Loucy (cell line): Measurements from ENCODE around the gene PRELID1.
A peak's percentile ranks its signal among the peaks of the same experiment; 100 is the strongest.

Experiments
- H2AFZ ChIP-seq: fragments of 200-600 bp; sonication (generic); 2 replicates; pipeline ENCODE4 v1.6.0; 2016; ENCODE audit warnings: antibody characterized with exemption, mild to moderate bottlenecking, low read length, moderate library complexity
- H3F3A ChIP-seq: fragments of 200-600 bp; 2 replicates; pipeline ENCODE4 v1.6.0; 2016; ENCODE audit warnings: antibody characterized with exemption, low read depth, mild to moderate bottlenecking
- H3K27me3 ChIP-seq: fragments of 200-600 bp; sonication (generic); 2 replicates; pipeline ENCODE4 v1.6.1; 2014; ENCODE audit warnings: low read length, mild to moderate bottlenecking; ENCODE audit not compliant: insufficient read depth, poor library complexity, severe bottlenecking
- H3K36me3 ChIP-seq: fragments of 200-600 bp; sonication (generic); 2 replicates; pipeline ENCODE4 v1.6.1; 2016; ENCODE audit warnings: low read length; ENCODE audit not compliant: insufficient read depth
- H3K4me1 ChIP-seq: fragments of 200-600 bp; sonication (generic); 2 replicates; pipeline ENCODE4 v1.5.1; 2014; ENCODE audit warnings: low read length, mild to moderate bottlenecking; ENCODE audit not compliant: insufficient read depth, poor library complexity, severe bottlenecking
- H3K4me2 ChIP-seq: fragments of 200-600 bp; sonication (generic); 2 replicates; pipeline ENCODE4 v1.6.0; 2014; ENCODE audit warnings: antibody characterized with exemption, low read length, low read depth, mild to moderate bottlenecking; ENCODE audit not compliant: poor library complexity, severe bottlenecking
- H3K4me3 ChIP-seq: fragments of 200-600 bp; sonication (generic); 2 replicates; pipeline ENCODE4 v1.5.1; 2014; ENCODE audit warnings: low read length, mild to moderate bottlenecking, mixed read lengths; ENCODE audit not compliant: poor library complexity, severe bottlenecking
- H3K79me2 ChIP-seq: fragments of 200-600 bp; sonication (generic); 2 replicates; pipeline ENCODE4 v1.6.1; 2014; ENCODE audit warnings: low read length; ENCODE audit not compliant: insufficient read depth
- H3K9ac ChIP-seq: fragments of 200-600 bp; sonication (generic); 2 replicates; pipeline ENCODE4 v1.6.0; 2014; ENCODE audit warnings: mild to moderate bottlenecking, low read depth, low read length, moderate library complexity; ENCODE audit not compliant: poor library complexity, severe bottlenecking
- H3K9me2 ChIP-seq: fragments of 200-600 bp; sonication (generic); replicated peaks from 2 replicates; pipeline ENCODE4 v1.6.1; 2016; ENCODE audit warnings: low read depth, low read length, mixed read lengths
- H3K9me3 ChIP-seq: fragments of 200-600 bp; sonication (generic); 2 replicates; pipeline ENCODE4 v1.6.1; 2014; ENCODE audit warnings: mild to moderate bottlenecking, antibody characterized with exemption, low read length, low read depth; ENCODE audit not compliant: insufficient read depth
- H4K20me1 ChIP-seq: fragments of 200-600 bp; sonication (generic); 2 replicates; pipeline ENCODE4 v1.6.0; 2014; ENCODE audit warnings: antibody characterized with exemption, low read length, mild to moderate bottlenecking; ENCODE audit not compliant: insufficient read depth, poor library complexity, severe bottlenecking
- CTCF ChIP-seq: fragments of 200-600 bp; sonication (generic); conservative IDR thresholded peaks from 2 replicates; pipeline ENCODE4 v1.5.1; 2014; ENCODE audit warnings: mild to moderate bottlenecking, antibody characterized with exemption, low read length
- EZH2phosphoT487 ChIP-seq: fragments of 200-600 bp; IDR thresholded peaks from 2 replicates; pipeline ENCODE4 v1.6.1; 2018; ENCODE audit warnings: antibody characterized with exemption, mild to moderate bottlenecking, moderate library complexity, borderline replicate concordance

The PRELID1 gene

GRCh38 chr5:177317959-177318377 lies 14.4 kb downstream of the PRELID1 start:
- no peak overlapping the region for H2AFZ ChIP-seq
- H3K79me2 ChIP-seq, result 0 out of 2 replicates have a peak, but pooled peaks cover 5% of the 10 kb centered on the region
- no peaks in the 10 kb centered on the region for H3K36me3 ChIP-seq
- H4K20me1 ChIP-seq, result no peaks in the 10 kb centered on the region
- H3K9me2 ChIP-seq, result no peaks in the 10 kb centered on the region
- H3F3A ChIP-seq, result no peaks in the 10 kb centered on the region
- H3K9ac ChIP-seq, result no peak overlapping the region
- no peaks in the 10 kb centered on the region for H3K9me3 ChIP-seq
- no peaks in the 10 kb centered on the region for H3K27me3 ChIP-seq
- H3K4me2 ChIP-seq, result no peak overlapping the region
- peaks cover 3% of the 10 kb centered on the region for H3K4me1 ChIP-seq
- H3K4me3 ChIP-seq, result no peak overlapping the region
- TF ChIP-seq EZH2phosphoT487, result no peak
- peak; percentile 77 for TF ChIP-seq CTCF

DNA sequence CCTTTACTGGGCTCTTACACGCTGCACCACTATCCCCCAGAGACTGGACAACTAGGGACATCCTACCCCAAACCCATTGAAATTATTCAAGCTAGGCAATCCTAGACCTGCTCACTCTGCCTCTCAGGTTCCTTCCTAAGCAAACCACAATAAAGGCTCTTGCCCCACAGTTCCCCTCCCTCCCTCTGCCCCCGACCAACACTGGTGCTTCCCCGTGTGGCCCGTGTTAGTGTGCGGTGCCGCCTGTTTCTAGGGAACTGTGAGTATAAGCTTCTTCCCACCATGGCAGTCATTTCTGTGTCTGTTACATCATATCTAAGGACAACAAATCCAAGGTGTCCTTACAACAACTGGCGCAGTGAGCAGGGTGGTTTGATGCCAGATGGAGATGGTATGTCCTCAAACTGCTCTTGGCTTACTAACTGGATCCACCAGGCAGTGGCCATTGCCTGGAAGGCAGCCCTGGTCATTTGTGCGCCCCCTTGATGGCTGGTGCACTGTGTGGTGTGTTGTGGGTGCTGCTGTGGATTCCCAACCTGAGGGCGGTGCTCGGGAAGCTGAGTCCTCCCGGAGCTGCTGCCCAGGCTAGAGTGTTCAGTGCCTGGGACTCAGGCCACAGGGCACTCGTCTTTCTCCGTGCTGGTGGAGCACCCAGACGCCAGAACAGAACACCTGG lies 16.5 kb downstream of the PRELID1 start:
- H3K9me3 ChIP-seq, result no peaks in the 10 kb centered on the region
- no peak overlapping the region for H2AFZ ChIP-seq
- no peaks in the 10 kb centered on the region for H3K27me3 ChIP-seq
- H3F3A ChIP-seq, result no peaks in the 10 kb centered on the region
- no peak overlapping the region for H3K9ac ChIP-seq
- TF ChIP-seq EZH2phosphoT487 (no peak), CTCF (no peak)
- no peaks in the 10 kb centered on the region for H4K20me1 ChIP-seq
- H3K9me2 ChIP-seq, result no peaks in the 10 kb centered on the region
- no peaks in the 10 kb centered on the region for H3K79me2 ChIP-seq
- no peaks in the 10 kb centered on the region for H3K4me1 ChIP-seq
- H3K4me2 ChIP-seq, result no peak overlapping the region
- H3K4me3 ChIP-seq, result no peak overlapping the region
- no peaks in the 10 kb centered on the region for H3K36me3 ChIP-seq

GRCh38 chr5:177320879-177321278 lies 17.3 kb downstream of the PRELID1 start:
- no peaks in the 10 kb centered on the region for H4K20me1 ChIP-seq
- no peaks in the 10 kb centered on the region for H3K27me3 ChIP-seq
- H3F3A ChIP-seq, result no peaks in the 10 kb centered on the region
- no peaks in the 10 kb centered on the region for H3K4me1 ChIP-seq
- no peaks in the 10 kb centered on the region for H3K79me2 ChIP-seq
- H3K9me3 ChIP-seq, result no peaks in the 10 kb centered on the region
- no peak overlapping the region for H2AFZ ChIP-seq
- H3K9ac ChIP-seq, result no peak overlapping the region
- H3K36me3 ChIP-seq, result no peaks in the 10 kb centered on the region
- no peak for TF ChIP-seq EZH2phosphoT487
- TF ChIP-seq CTCF, result no peak
- no peak overlapping the region for H3K4me3 ChIP-seq
- no peak overlapping the region for H3K4me2 ChIP-seq
- H3K9me2 ChIP-seq, result no peaks in the 10 kb centered on the region
